GM19238 (cell line): ENCODE data around the gene OLR1.
"Not testable (repeated sequence)": the region's sequence is repeated elsewhere in the genome, so short reads cannot be mapped to it uniquely, and the experiment has no call there.

Experiments
- DNase-seq: peaks from one replicate; pipeline ENCODE4 v3.0.0; 2011; ENCODE audit warnings: low spot score; ENCODE audit not compliant: insufficient read length

The OLR1 gene

GRCh38 chr12:10190558-10191388 is 18.8 kb upstream of the OLR1 start:
- DNase-seq = peak; percentile 42

- no peak for DNase-seq
Observed at GRCh38 chr12:10189653-10190052, 17.7 kb upstream of the OLR1 start.

- DNase-seq = not testable (repeated sequence)
Observed at GRCh38 chr12:10186958-10187357, 15.0 kb upstream of the OLR1 start.

GRCh38 chr12:10186299-10186698 is 14.4 kb upstream of the OLR1 start:
- no peak for DNase-seq

GRCh38 chr12:10184261-10184843 is 12.4 kb upstream of the OLR1 start:
- no peak for DNase-seq

- DNase-seq = no peak
Observed at GRCh38 chr12:10182354-10183049, 10.6 kb upstream of the OLR1 start.

GRCh38 chr12:10179776-10180181 is 7.8 kb upstream of the OLR1 start:
- no peak for DNase-seq

GRCh38 chr12:10178821-10179220 is 6.9 kb upstream of the OLR1 start, which contains the start of gene TMEM52B:
Gene TMEM52B (plus strand): TSS chr12:10179032. CDS start chr12:10179575, 543 bp downstream.
- DNase-seq = no peak

GRCh38 chr12:10175846-10176636 is 4.1 kb upstream of the OLR1 start:
- DNase-seq = no peak

- DNase-seq = no peak
Observed at GRCh38 chr12:10174986-10175614, 3.2 kb upstream of the OLR1 start.

GRCh38 chr12:10170216-10170615 is 1.7 kb downstream of the OLR1 start:
- no peak for DNase-seq

- DNase-seq = no peak
Observed at GRCh38 chr12:10169104-10169503, 2.8 kb downstream of the OLR1 start.

GRCh38 chr12:10167599-10167998 is 4.3 kb downstream of the OLR1 start:
- DNase-seq = no peak

GRCh38 chr12:10165421-10165820 is 6.5 kb downstream of the OLR1 start:
- no peak for DNase-seq

- DNase-seq = no peak
Observed at GRCh38 chr12:10163084-10163483, 8.8 kb downstream of the OLR1 start.

GRCh38 chr12:10160617-10161385 is 11.1 kb downstream of the OLR1 start:
- DNase-seq = no peak

- no peak for DNase-seq
Observed at GRCh38 chr12:10159280-10159679, 12.7 kb downstream of the OLR1 start.

- no peak for DNase-seq
Observed at GRCh38 chr12:10158406-10158805, 13.5 kb downstream of the OLR1 start.

GRCh38 chr12:10155966-10156365 is 16.0 kb downstream of the OLR1 start:
- no peak for DNase-seq

GRCh38 chr12:10154145-10154496 is 17.8 kb downstream of the OLR1 start:
- no peak for DNase-seq
